HEK293 (cell line): ENCODE measurements around the gene THSD7B.

Source experiments
- CTCF ChIA-PET: fragments of 350-600 bp; formaldehyde crosslinking; extraction: SDS; loops from one replicate; lab custom pipeline; 2021; ENCODE audit warnings: antibody characterized with exemption; lab: Yijun Ruan, JAX
- POLR2A ChIA-PET: fragments of 300-600 bp; formaldehyde crosslinking; extraction: SDS; loops from one replicate; lab custom pipeline; 2020; ENCODE audit warnings: antibody characterized with exemption, inconsistent platforms; lab: Yijun Ruan, JAX
- H3K27ac ChIP-seq: fragments of 200-500 bp; sonication (Bioruptor generic); 2 replicates; pipeline ENCODE4 v1.5.1; 2014; ENCODE audit warnings: low read depth, low read length, control low read depth, inconsistent platforms; ENCODE audit errors: extremely low read depth
- H3K36me3 ChIP-seq, 2 experiments: fragments of 200-500 bp in 1 of 2; sonication (Bioruptor generic) in 1 of 2; 1 replicate in 1 of 2; 2 replicates in 1 of 2; pipeline ENCODE4 v1.5.1; 2014 to 2017; ENCODE audit warnings: inconsistent platforms in 2 of 2, low read length in 2 of 2; ENCODE audit not compliant: control insufficient read depth in 2 of 2, insufficient read depth in 1 of 2
- H3K4me1 ChIP-seq: fragments of 200-500 bp; sonication (Bioruptor generic); 2 replicates; pipeline ENCODE4 v1.5.1; 2014; ENCODE audit warnings: mild to moderate bottlenecking, low read length, inconsistent platforms; ENCODE audit not compliant: control insufficient read depth, insufficient read depth
- H3K4me3 ChIP-seq: 2 replicates; pipeline ENCODE4 v1.5.1; 2011; ENCODE audit warnings: low read depth, mild to moderate bottlenecking, control low read depth, low read length, moderate library complexity
- H3K9me3 ChIP-seq: fragments of 200-500 bp; sonication (Bioruptor generic); 2 replicates; pipeline ENCODE4 v1.5.1; 2014; ENCODE audit warnings: low read depth, low read length, inconsistent platforms; ENCODE audit not compliant: control insufficient read depth, insufficient read depth
- GLIS2 ChIP-seq: fragments of 450-650 bp; formaldehyde crosslinking; IDR thresholded peaks from 2 replicates; pipeline ENCODE4 v1.5.1; 2016; ENCODE audit warnings: missing biosample characterization, missing genetic modification characterization
- ZNF157 ChIP-seq: fragments of 450-650 bp; formaldehyde crosslinking; IDR thresholded peaks from 2 replicates; pipeline ENCODE4 v1.5.1; 2016; ENCODE audit warnings: missing biosample characterization, missing genetic modification characterization
- ZNF274 ChIP-seq, 2 experiments: fragments of 200-500 bp in 1 of 2; fragments of 450-650 bp in 1 of 2; sonication (Bioruptor generic) in 1 of 2; formaldehyde crosslinking in 1 of 2; IDR thresholded peaks; 2 replicates each; pipeline versions ENCODE4 v1.5.1 to v1.6.1; 2014 to 2016; ENCODE audit warnings: borderline replicate concordance in 1 of 2, inconsistent platforms in 1 of 2, low read length in 1 of 2, missing biosample characterization in 1 of 2, missing genetic modification characterization in 1 of 2
- ZNF350 ChIP-seq: fragments of 450-650 bp; formaldehyde crosslinking; IDR thresholded peaks from 2 replicates; pipeline ENCODE4 v1.5.0; 2017; ENCODE audit warnings: missing biosample characterization, mild to moderate bottlenecking, missing genetic modification characterization
- ZNF394 ChIP-seq: fragments of 450-650 bp; formaldehyde crosslinking; IDR thresholded peaks from 2 replicates; pipeline ENCODE4 v1.5.1; 2016; ENCODE audit warnings: missing biosample characterization, missing genetic modification characterization, mild to moderate bottlenecking, moderate library complexity, borderline replicate concordance
- ZNF48 ChIP-seq: fragments of 450-650 bp; formaldehyde crosslinking; IDR thresholded peaks from 2 replicates; pipeline ENCODE4 v1.5.1; 2016; ENCODE audit warnings: missing biosample characterization, missing genetic modification characterization
- ZNF510 ChIP-seq: fragments of 450-650 bp; formaldehyde crosslinking; IDR thresholded peaks from 2 replicates; pipeline ENCODE4 v1.5.1; 2018; ENCODE audit warnings: mild to moderate bottlenecking, missing genetic modification characterization, missing biosample characterization; ENCODE audit not compliant: insufficient replicate concordance
- ZNF544 ChIP-seq: fragments of 450-650 bp; formaldehyde crosslinking; IDR thresholded peaks from 2 replicates; pipeline ENCODE4 v1.5.0; 2017; ENCODE audit warnings: missing biosample characterization, missing genetic modification characterization
- ZNF707 ChIP-seq: fragments of 450-650 bp; formaldehyde crosslinking; IDR thresholded peaks from 2 replicates; pipeline ENCODE4 v1.5.1; 2016; ENCODE audit warnings: missing biosample characterization, missing genetic modification characterization
- ZXDB ChIP-seq: fragments of 450-650 bp; formaldehyde crosslinking; IDR thresholded peaks from 2 replicates; pipeline ENCODE4 v1.5.1; 2016; ENCODE audit warnings: missing biosample characterization, missing genetic modification characterization
- TF ChIP-seq, protein P1 (sequence below): fragments of 450-650 bp; formaldehyde crosslinking; IDR thresholded peaks from 2 replicates; pipeline ENCODE4 v1.5.1; 2017; ENCODE audit warnings: missing biosample characterization, missing genetic modification characterization
- TF ChIP-seq, protein P2 (sequence below): fragments of 450-650 bp; formaldehyde crosslinking; conservative IDR thresholded peaks from 2 replicates; pipeline ENCODE4 v1.5.1; 2016; ENCODE audit warnings: low read depth, missing biosample characterization, missing genetic modification characterization
- TF ChIP-seq, protein P3 (sequence below): fragments of 450-650 bp; formaldehyde crosslinking; IDR thresholded peaks from 2 replicates; pipeline ENCODE4 v1.5.1; 2016; ENCODE audit warnings: missing biosample characterization, missing genetic modification characterization, low read depth
- TF ChIP-seq, protein P4 (sequence below): sonication (generic); formaldehyde crosslinking; IDR thresholded peaks from 2 replicates; pipeline ENCODE4 v1.8.1; 2022; ENCODE audit warnings: mild to moderate bottlenecking, moderate library complexity, missing genetic modification reagents
- TF ChIP-seq, protein P5 (sequence below): fragments of 450-650 bp; formaldehyde crosslinking; IDR thresholded peaks from 2 replicates; pipeline ENCODE4 v1.5.1; 2016; ENCODE audit warnings: missing biosample characterization, missing genetic modification characterization
- TF ChIP-seq, protein P6 (sequence below): fragments of 450-650 bp; formaldehyde crosslinking; IDR thresholded peaks from 2 replicates; pipeline ENCODE4 v1.5.1; 2016; ENCODE audit warnings: missing biosample characterization, missing genetic modification characterization

THSD7B gene

DNA sequence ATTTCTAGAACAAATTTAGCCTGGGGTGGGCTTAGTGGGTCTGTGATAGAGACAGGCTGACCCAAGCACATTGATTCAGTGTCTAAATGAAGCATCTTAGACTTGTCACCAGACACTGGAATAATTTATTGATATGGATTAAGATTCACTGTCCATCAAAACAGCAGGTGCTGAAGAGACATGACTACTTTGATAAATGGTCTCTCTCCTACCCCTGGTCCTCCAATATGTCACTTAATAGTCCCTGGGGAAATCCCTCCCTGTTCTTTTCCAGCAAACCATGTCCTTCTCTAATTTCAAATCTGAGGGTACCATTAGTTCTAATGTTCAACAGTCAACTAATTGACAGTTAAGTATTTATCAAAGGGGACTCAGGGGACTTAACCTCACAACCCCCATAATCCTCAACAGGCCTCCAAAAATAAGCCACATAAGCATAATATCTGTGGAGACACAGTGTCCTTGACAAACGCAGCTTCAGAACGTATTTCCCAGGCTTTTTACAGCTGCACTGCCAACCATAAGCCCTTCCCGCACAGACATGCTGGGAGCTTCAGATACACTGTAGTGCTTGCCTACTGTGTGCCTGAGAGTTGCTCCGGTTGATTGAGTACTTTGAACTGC is 391.0 kb downstream of the THSD7B start (continued):
- TF ChIP-seq, protein P1, sequence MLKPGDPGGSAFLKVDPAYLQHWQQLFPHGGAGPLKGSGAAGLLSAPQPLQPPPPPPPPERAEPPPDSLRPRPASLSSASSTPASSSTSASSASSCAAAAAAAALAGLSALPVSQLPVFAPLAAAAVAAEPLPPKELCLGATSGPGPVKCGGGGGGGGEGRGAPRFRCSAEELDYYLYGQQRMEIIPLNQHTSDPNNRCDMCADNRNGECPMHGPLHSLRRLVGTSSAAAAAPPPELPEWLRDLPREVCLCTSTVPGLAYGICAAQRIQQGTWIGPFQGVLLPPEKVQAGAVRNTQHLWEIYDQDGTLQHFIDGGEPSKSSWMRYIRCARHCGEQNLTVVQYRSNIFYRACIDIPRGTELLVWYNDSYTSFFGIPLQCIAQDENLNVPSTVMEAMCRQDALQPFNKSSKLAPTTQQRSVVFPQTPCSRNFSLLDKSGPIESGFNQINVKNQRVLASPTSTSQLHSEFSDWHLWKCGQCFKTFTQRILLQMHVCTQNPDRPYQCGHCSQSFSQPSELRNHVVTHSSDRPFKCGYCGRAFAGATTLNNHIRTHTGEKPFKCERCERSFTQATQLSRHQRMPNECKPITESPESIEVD (tag by site-specific recombination): no peak
- no peak for TF ChIP-seq ZNF707 (tag by site-specific recombination)
- no peak for TF ChIP-seq GLIS2 (tag by site-specific recombination)
- TF ChIP-seq ZXDB: no peak
- TF ChIP-seq ZNF394 (tag by site-specific recombination): no peak
- TF ChIP-seq, protein P2, sequence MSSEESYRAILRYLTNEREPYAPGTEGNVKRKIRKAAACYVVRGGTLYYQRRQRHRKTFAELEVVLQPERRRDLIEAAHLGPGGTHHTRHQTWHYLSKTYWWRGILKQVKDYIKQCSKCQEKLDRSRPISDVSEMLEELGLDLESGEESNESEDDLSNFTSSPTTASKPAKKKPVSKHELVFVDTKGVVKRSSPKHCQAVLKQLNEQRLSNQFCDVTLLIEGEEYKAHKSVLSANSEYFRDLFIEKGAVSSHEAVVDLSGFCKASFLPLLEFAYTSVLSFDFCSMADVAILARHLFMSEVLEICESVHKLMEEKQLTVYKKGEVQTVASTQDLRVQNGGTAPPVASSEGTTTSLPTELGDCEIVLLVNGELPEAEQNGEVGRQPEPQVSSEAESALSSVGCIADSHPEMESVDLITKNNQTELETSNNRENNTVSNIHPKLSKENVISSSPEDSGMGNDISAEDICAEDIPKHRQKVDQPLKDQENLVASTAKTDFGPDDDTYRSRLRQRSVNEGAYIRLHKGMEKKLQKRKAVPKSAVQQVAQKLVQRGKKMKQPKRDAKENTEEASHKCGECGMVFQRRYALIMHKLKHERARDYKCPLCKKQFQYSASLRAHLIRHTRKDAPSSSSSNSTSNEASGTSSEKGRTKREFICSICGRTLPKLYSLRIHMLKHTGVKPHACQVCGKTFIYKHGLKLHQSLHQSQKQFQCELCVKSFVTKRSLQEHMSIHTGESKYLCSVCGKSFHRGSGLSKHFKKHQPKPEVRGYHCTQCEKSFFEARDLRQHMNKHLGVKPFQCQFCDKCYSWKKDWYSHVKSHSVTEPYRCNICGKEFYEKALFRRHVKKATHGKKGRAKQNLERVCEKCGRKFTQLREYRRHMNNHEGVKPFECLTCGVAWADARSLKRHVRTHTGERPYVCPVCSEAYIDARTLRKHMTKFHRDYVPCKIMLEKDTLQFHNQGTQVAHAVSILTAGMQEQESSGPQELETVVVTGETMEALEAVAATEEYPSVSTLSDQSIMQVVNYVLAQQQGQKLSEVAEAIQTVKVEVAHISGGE (tag by site-specific recombination): no peak
- no peak for TF ChIP-seq ZNF274 (IDR thresholded peaks at IDR 0.05; ENCODE audit: low read length)
- TF ChIP-seq ZNF274 (tag by site-specific recombination; IDR thresholded peaks at IDR 0.05; ENCODE audit: borderline replicate concordance): no peak
- no peak for TF ChIP-seq ZNF157 (tag by site-specific recombination)

DNA sequence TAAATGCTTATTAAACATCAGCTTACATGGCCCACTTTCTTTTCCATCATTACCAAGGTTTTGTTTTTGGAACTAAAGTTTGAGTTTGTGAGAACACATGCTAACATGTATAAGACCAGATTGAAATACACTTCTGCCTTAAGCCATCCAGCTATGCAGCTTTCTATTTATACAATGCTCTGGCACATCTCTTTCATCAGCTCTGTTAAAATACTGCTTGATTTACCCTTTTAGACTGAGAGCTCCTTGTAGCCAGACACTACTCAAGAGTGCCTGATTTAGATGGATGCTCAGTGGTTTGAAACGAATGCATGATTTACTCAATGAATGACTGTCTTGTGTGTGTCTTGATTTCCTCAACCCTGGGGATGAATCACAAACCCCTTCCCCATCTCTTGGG is 392.5 kb downstream of the THSD7B start:
- no peak overlapping the region for H3K4me3 ChIP-seq
- ChIA-PET POLR2A (no interaction called here), CTCF (no interaction called here)
- H3K9me3 ChIP-seq: no peaks in the 10 kb centered on the region
- H3K36me3 ChIP-seq: no peaks in the 10 kb centered on the region
- no peaks in the 10 kb centered on the region for H3K4me1 ChIP-seq
- H3K27ac ChIP-seq: no peak overlapping the region
- TF ChIP-seq ZNF394 (tag by site-specific recombination) (no peak), ZNF544 (tag by site-specific recombination) (no peak), ZNF510 (tag by site-specific recombination) (no peak), ZNF48 (tag by site-specific recombination) (no peak), ZNF350 (tag by site-specific recombination) (no peak)
- TF ChIP-seq, protein P1 (tag by site-specific recombination): no peak
- TF ChIP-seq, protein P3, sequence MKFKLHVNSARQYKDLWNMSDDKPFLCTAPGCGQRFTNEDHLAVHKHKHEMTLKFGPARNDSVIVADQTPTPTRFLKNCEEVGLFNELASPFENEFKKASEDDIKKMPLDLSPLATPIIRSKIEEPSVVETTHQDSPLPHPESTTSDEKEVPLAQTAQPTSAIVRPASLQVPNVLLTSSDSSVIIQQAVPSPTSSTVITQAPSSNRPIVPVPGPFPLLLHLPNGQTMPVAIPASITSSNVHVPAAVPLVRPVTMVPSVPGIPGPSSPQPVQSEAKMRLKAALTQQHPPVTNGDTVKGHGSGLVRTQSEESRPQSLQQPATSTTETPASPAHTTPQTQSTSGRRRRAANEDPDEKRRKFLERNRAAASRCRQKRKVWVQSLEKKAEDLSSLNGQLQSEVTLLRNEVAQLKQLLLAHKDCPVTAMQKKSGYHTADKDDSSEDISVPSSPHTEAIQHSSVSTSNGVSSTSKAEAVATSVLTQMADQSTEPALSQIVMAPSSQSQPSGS (tag by site-specific recombination): no peak
- TF ChIP-seq, protein P4, sequence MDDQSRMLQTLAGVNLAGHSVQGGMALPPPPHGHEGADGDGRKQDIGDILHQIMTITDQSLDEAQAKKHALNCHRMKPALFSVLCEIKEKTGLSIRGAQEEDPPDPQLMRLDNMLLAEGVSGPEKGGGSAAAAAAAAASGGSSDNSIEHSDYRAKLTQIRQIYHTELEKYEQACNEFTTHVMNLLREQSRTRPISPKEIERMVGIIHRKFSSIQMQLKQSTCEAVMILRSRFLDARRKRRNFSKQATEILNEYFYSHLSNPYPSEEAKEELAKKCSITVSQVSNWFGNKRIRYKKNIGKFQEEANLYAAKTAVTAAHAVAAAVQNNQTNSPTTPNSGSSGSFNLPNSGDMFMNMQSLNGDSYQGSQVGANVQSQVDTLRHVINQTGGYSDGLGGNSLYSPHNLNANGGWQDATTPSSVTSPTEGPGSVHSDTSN (CRISPR knock-in tag): no peak
- TF ChIP-seq, protein P5, sequence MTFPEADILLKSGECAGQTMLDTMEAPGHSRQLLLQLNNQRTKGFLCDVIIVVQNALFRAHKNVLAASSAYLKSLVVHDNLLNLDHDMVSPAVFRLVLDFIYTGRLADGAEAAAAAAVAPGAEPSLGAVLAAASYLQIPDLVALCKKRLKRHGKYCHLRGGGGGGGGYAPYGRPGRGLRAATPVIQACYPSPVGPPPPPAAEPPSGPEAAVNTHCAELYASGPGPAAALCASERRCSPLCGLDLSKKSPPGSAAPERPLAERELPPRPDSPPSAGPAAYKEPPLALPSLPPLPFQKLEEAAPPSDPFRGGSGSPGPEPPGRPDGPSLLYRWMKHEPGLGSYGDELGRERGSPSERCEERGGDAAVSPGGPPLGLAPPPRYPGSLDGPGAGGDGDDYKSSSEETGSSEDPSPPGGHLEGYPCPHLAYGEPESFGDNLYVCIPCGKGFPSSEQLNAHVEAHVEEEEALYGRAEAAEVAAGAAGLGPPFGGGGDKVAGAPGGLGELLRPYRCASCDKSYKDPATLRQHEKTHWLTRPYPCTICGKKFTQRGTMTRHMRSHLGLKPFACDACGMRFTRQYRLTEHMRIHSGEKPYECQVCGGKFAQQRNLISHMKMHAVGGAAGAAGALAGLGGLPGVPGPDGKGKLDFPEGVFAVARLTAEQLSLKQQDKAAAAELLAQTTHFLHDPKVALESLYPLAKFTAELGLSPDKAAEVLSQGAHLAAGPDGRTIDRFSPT: no peak
- TF ChIP-seq, protein P6, sequence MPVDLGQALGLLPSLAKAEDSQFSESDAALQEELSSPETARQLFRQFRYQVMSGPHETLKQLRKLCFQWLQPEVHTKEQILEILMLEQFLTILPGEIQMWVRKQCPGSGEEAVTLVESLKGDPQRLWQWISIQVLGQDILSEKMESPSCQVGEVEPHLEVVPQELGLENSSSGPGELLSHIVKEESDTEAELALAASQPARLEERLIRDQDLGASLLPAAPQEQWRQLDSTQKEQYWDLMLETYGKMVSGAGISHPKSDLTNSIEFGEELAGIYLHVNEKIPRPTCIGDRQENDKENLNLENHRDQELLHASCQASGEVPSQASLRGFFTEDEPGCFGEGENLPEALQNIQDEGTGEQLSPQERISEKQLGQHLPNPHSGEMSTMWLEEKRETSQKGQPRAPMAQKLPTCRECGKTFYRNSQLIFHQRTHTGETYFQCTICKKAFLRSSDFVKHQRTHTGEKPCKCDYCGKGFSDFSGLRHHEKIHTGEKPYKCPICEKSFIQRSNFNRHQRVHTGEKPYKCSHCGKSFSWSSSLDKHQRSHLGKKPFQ (tag by site-specific recombination): no peak
